Measurements from ENCODE around the gene ROPN1B. TPM values are rescaled to one million over a fixed set of nuclear protein-coding genes. Genes with fewer than 3 reads are reported as not detected.

ROPN1B gene
- polyA plus RNA-seq, 1 experiment: not detected

DNA sequence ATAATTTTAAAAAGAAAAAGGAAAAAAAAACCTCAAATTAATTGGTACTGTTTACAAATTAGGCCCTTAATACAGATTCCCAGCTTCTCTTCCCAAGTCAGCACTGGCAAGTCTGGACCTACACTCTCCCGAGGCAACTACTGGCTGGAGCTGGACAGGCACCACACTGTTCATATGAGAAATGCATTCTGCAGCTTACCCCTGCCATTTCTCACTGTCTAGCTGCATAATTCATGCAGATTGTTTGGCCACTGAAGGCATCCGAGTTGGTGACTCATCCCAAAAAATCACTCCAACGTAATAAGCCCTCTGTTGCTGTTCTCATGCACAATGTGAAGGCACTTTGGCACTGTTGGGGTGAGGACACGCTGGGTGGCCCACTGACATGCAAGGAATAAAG, 45.3 kb downstream of the ROPN1B start:
- Histone ChIP-seq H3K27me3 (ENCODE audit: control insufficient read depth, insufficient read depth, low read length) (no peaks in the 10 kb centered on the region), H3K9me3 (ENCODE audit: control insufficient read depth, insufficient read depth, low read length) (no peaks in the 10 kb centered on the region), H3K4me3 (ENCODE audit: low read depth, low read length) (no peak overlapping the region), H3K27ac (ENCODE audit: low read depth, low read length) (no peak overlapping the region)
- DNase-seq (ENCODE audit: low read depth, low spot score): no peak
- POLR2A ChIA-PET: no interaction called here
- CTCF ChIA-PET: interaction anchor here (0.9 kb wide), 1 partner anchor 42 kb away, joined by 4 read pairs; no protein-coding TSS in a partner anchor
- no peak for TF ChIP-seq CTCF (IDR thresholded peaks at IDR 0.05; ENCODE audit: low read depth, low read length)

DNA sequence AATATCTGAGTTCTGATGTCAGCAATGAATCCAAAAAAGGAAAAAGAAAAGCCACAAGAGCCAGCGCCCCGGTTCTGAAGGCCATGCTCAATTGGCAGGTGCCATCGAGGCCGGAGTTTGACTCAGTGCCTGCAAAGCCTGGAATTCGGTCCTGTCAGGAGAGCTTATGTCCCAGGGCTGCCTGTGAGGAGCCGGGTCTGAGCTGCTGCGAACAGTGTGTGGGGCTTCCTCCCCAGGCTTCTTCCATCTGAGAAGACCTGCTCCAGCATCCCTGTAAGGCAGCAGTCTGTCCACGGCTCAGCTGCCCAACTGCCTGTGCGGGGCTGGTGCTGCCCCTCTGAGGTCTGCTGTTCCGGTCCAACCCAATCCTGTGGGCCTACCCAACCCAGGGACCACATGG, 46.1 kb downstream of the ROPN1B start:
- ChIA-PET POLR2A (no interaction called here), CTCF (no interaction called here)
- Histone ChIP-seq H3K9me3 (ENCODE audit: control insufficient read depth, insufficient read depth, low read length) (no peaks in the 10 kb centered on the region), H3K27ac (ENCODE audit: low read depth, low read length) (no peak overlapping the region), H3K4me3 (ENCODE audit: low read depth, low read length) (no peak overlapping the region), H3K27me3 (ENCODE audit: control insufficient read depth, insufficient read depth, low read length) (no peaks in the 10 kb centered on the region)
- TF ChIP-seq CTCF (IDR thresholded peaks at IDR 0.05; ENCODE audit: low read depth, low read length): no peak
- no peak for DNase-seq (ENCODE audit: low read depth, low spot score)

GRCh38 chr3:126016616-126017015, 47.6 kb downstream of the ROPN1B start:
- Histone ChIP-seq H3K27me3 (ENCODE audit: control insufficient read depth, insufficient read depth, low read length) (no peaks in the 10 kb centered on the region), H3K4me3 (ENCODE audit: low read depth, low read length) (no peak overlapping the region), H3K9me3 (ENCODE audit: control insufficient read depth, insufficient read depth, low read length) (no peaks in the 10 kb centered on the region), H3K27ac (ENCODE audit: low read depth, low read length) (no peak overlapping the region)
- ChIA-PET POLR2A (no interaction called here), CTCF (no interaction called here)
- DNase-seq (ENCODE audit: low read depth, low spot score): no peak
- TF ChIP-seq CTCF (IDR thresholded peaks at IDR 0.05; ENCODE audit: low read depth, low read length): no peak

- Histone ChIP-seq H3K27me3 (ENCODE audit: control insufficient read depth, insufficient read depth, low read length) (no peaks in the 10 kb centered on the region), H3K27ac (ENCODE audit: low read depth, low read length) (no peak overlapping the region), H3K9me3 (ENCODE audit: control insufficient read depth, insufficient read depth, low read length) (no peaks in the 10 kb centered on the region), H3K4me3 (ENCODE audit: low read depth, low read length) (no peak overlapping the region)
- CTCF ChIA-PET: no interaction called here
- no peak for DNase-seq (ENCODE audit: low read depth, low spot score)
- POLR2A ChIA-PET: no interaction called here
- TF ChIP-seq CTCF (IDR thresholded peaks at IDR 0.05; ENCODE audit: low read depth, low read length): no peak
Measured at GRCh38 chr3:126017362-126017761, 48.4 kb downstream of the ROPN1B start.

DNA sequence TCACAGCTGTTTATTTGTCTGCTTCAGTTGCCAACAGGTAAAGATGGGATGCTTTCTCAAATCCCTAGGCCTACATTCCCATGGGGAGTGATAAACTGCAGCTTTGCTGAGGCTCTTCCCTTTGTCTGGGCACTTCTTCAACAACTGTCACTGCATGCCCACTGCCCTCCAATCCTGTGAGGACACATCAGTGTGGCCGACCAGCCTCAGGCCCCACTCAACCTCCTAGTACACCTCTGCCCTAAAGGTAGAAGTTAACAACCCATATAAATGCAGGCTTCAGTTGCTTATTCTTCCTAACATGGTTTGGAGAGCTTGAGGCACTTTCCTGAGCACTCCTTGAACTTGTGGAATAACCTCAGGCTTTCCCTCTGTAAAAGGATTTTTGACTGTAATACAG, 49.6 kb downstream of the ROPN1B start:
- no peak for DNase-seq (ENCODE audit: low read depth, low spot score)
- CTCF ChIA-PET: no interaction called here
- H3K27ac ChIP-seq (ENCODE audit: low read depth, low read length): no peak overlapping the region
- H3K9me3 ChIP-seq (ENCODE audit: control insufficient read depth, insufficient read depth, low read length): no peaks in the 10 kb centered on the region
- no peaks in the 10 kb centered on the region for H3K27me3 ChIP-seq (ENCODE audit: control insufficient read depth, insufficient read depth, low read length)
- no peak for TF ChIP-seq CTCF (IDR thresholded peaks at IDR 0.05; ENCODE audit: low read depth, low read length)
- POLR2A ChIA-PET: no interaction called here
- no peak overlapping the region for H3K4me3 ChIP-seq (ENCODE audit: low read depth, low read length)

Measured in AG04450 (cell line).